DMS 273 (cell line): Measurements from ENCODE around the gene ECEL1.
"Not testable (repeated sequence)": the region's sequence is repeated elsewhere in the genome, so short reads cannot be mapped to it uniquely, and the experiment has no call there.

ENCODE experiments used
- DNase-seq: peaks from one replicate; lab custom pipeline; 2025; ENCODE audit not compliant: unreplicated experiment; lab: John Stamatoyannopoulos, UW

The ECEL1 gene

DNA sequence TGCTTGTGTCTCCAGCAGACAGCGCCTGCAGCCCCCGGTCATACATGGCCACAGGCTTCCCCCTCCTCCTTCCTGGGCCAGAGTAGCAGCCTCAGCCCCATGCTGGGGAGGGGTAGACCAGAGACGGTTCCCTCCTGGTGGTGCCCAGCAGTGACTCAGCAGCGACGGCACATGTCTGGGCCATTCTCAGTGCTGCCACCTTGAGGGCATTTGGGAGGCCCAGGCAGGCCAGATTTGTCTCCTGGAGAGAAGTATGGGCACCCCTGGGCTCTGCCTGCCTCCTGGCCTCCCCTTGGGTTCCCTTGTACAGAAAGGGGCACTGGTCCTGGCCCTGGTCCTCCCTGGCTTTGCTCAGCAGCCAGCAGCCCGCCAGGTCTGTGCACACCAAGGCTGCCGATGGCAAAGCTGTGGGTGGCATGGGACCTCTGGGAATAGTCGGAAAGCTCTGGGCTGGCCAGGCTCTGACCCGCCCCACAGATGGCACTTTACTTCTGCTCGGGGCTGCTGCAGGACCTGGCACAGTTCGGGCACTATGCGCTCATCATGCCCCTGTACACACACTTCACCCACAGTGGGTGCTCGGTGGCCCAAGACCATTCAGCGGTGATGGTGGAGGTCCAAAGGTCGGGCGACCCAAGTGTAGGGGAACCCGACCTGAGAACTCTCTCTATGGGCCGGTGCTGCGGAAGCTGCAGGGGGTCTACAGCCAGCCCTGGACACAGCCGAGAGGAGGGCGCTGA, 43.1 kb downstream of the ECEL1 start:
- peak; percentile 82 for DNase-seq

DNA sequence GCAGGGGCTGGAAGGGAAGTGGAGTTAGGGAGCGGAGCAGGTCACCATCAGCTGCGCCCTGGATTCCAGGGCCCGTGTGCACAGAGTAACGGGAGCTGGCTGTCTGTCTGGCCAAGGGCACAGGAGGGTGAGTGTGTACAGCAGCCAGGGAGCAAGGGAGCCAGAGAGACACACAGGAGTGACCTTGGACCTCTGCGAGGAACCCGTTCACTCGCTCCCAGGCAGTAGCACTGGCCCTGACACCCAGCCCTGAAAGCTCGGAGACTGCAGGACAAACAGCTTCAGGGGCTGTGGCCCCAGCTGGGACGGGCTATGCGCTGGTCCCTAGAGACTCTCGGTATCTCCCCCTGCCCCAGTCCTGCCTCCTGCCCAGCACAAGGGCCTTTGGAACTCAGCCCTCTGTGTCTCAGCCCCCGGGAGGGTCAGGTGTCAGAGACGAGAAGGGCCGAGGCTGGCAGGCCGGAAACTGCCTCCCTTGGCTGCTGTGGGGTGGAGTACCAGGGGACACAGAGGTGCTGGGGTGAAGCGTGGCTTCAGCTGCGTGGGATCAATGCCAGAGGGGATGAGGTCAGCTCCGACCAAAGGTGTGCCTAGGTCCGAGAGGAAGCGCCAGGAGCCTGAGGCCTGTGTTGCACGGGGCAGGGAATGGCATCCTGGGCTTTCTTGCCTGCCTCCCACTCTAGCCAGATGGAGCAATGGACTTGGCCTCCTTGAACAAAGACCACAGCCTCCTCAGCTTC, 43.8 kb downstream of the ECEL1 start:
- DNase-seq, result not testable (repeated sequence)

- DNase-seq, result not testable (repeated sequence)
Measured at GRCh38 chr2:232443047-232443446, 44.6 kb downstream of the ECEL1 start.

DNA sequence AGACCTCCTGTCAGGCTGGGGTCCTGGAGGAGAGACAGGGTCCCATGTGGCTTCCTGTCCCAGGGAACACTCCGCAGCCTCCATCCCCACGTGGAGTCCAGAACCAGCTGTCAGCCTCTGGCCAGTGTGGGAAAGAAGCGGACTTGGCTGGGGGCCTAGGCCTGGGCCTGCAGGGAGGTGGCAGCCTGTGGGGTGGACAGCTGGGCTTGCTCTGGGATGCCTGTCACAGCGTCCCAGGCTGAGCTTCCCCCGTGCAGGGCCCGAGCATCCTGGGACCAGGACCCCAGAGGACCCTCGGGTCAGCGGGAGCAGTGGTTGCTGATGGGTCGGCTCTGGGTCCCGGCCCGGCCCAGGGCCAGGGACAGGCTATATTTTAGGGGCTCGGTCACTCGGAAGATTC, 45.2 kb downstream of the ECEL1 start:
- not testable (repeated sequence) for DNase-seq

- DNase-seq, result not testable (repeated sequence)
Measured at GRCh38 chr2:232441922-232442321, 45.7 kb downstream of the ECEL1 start.

- DNase-seq, result no peak
Measured at GRCh38 chr2:232441147-232441651, 46.4 kb downstream of the ECEL1 start.

GRCh38 chr2:232440220-232441018, 47.2 kb downstream of the ECEL1 start:
- DNase-seq, result peak; percentile 89

- DNase-seq, result no peak
Measured at GRCh38 chr2:232439758-232440135, 47.9 kb downstream of the ECEL1 start.

- DNase-seq, result peak; percentile 43
Measured at GRCh38 chr2:232438951-232439757, 48.5 kb downstream of the ECEL1 start.

DNA sequence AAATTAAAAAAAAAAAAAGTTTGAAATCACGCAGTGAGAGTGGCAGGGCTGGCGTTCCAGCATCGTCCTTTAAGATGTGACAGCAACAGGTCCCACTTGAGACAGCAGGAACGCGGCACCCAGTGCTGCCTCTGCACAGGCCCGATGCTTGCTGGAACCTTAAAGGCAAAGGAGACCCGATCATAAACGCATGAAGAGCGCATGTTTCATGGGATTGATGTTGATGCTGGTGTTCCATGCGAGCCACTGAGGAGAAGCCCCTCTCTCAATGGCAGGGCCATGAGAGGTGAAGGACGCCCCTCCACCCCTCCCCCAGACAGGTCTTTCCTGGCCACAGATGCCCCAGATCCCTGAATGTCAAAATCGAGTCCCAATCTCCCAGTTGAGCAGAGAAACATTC, 49.5 kb downstream of the ECEL1 start:
- no peak for DNase-seq

DNA sequence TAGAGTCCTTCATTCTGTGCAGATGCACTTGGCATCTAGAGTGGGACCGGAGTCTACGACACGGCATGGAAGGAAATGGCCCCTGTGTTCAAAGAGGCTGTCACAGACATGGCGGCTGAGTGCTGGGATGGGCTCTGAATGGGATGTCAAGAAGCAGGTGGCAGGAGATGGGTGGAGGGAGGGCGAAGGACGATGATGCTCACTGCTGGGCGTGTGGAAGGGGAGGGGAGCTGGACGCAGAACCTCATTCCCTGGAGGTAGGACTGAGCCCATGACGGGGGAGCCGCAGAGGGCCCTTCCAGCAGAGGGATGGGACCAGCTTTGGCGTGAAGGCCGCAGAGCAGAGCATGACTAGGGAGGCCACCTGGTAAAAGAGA, 50.5 kb downstream of the ECEL1 start:
- no peak for DNase-seq

DNA sequence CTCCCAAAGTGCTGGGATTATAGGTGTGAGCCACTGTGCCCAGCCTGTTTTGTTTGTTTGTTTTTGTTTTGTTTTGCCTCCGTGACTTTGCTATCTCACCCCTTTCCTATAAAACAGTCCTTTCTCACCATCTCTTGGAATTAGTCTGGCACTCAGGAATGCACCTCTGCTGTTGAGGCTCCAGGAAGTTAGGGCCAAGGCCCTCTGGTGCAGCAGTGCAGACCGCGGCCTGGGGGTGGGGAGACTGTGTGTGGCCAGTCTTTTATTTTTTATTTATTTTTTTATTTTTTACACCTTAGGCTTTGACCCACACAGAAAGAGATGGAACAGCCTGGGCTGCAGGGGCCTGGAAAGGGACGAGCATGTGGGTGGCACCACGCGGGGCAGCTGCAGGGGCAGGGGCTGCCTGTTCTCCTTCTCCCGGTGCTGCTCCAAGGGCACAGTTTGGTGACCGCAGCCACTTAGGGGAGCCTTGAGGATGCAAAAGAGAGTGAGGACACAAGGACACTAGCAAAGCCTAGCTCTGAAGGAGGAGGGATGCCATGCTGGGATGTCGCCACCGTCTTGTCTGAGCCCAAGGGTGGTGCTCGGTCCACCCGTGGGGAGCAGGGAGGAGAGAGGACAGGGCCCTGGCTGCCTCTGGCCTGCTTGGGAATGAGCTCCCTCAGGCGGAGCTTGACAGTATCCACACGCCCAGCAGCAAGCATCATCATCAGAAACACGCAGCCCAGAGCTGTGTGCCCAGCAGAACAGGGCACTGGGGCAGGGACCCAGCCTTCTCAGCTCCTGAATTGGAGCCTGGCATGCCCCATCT, 51.0 kb downstream of the ECEL1 start:
- no peak for DNase-seq

DNA sequence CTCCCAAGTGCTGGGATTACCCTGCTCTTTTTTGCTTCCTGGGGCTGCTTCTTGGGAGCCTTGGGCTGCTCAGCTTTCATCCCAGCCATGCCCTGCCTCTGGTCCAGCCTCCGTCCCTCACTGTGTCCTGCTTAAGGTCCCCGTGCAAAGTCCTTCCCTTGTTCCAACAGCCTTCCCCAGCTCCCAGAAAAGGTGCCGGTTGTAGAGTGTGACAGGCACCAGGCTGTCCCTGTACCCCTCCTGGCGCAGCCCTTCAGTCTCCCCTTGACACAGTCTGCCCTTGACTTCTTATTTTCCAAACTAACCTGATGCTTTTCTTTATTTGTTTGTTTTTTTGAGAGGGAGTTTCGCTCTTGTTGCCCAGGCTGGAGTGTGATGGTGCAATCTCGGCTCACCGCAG, 51.8 kb downstream of the ECEL1 start:
- DNase-seq, result no peak

- DNase-seq, result no peak
Measured at GRCh38 chr2:232435375-232435648, 52.3 kb downstream of the ECEL1 start.

DNA sequence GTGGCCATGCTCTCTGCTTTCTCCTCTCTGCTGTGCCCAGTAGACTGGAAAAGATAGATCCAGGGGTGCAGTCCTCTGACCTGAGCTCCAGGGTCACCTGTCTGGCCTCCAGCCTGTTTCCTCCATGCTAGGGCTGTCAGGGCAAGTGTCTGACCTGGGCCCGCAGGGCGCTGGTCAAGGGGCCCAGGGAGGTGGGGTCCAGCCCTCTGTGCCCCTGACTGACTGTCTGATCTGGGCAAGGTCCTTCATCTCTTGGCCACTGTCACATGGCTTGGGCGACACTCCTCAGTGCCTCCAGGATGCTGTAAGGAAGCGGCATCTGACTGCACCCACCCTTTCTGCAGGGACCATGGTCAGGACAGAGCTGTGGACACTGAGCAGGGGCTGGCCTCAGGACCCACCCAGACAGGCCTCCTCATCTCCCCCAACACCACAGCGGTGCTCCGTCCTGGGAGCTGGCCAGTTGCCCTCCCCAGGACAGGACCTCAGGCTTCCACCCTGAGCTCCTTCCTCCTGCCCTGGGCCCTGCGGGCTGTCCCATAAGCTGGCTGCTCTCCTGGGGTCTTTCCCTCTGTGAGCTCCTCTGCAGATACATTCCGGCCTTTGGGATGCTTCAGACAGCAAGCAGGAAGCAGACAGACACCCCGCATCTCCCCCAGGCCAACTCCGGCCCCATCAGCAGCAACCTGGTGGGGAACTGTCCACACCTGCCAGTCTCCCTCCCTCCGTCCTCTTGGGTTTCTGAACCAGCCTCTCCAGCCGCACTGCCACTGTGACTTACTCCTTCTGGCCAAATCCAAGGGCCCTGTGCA, 52.9 kb downstream of the ECEL1 start:
- DNase-seq, result no peak

DNA sequence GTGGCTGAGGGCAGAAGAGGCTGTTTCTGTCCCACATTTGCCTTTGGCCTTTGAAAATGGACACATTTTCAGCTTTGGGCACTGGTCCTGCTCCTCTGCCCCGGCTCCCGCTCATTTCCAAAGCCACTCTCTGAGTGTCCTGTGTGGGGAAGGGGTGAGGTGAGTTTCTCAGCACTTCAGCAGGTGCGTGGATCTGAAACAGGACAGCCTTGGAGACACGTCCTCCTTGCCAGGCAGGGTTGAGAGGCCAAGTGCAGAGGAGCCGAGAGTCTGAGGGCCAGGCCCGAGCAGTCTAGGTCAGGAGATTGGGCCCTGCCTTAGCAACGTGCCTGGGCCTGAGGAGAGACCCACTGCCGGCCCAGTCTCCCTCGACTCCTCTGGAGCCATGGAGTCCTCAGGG, 53.5 kb downstream of the ECEL1 start:
- DNase-seq, result no peak

- not testable (repeated sequence) for DNase-seq
Measured at GRCh38 chr2:232433622-232434021, 54.0 kb downstream of the ECEL1 start.

DNA sequence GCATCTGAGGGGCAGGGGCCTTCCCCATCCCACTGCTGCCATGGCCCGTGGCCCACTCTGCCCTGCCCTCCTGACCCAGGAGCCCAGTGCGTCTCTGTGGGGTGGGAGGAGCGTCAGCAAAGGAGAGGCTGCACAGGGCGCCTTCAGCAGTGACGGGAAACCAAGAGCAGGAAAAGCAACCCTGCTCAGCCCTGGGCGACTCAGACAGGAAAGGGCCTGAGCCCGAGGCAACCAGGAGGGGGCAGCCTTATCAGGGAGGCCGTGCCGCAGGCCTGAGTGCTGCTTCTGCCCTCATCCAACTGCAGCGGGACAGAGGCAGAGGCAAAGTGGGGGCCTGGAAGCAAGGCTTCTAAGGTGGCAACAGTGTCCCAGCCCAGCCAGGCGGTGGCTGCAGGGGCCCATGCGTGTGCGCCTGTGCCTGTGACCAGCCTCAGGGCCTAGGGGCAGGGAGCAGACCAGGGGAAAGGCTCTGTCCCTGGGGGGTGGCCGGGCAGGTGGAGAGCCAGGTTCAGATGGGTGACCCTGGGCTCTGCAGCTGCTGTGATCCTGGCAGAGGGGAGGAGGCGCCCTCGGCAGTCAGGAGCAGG, 54.9 kb downstream of the ECEL1 start:
- no peak for DNase-seq
